Erythroblast (primary cell): ENCODE results near the gene PLSCR2.

Experiments
- GATA1 ChIP-seq: IDR thresholded peaks from 2 replicates; pipeline ENCODE4 v1.6.1; 2011; ENCODE audit warnings: low read depth, mild to moderate bottlenecking, control low read depth, low read length, moderate library complexity
- POLR2A ChIP-seq: IDR thresholded peaks from 2 replicates; pipeline ENCODE4 v1.6.1; 2011; ENCODE audit warnings: mild to moderate bottlenecking, low read length

GRCh38 chr3:146466604-146467003, 2.8 kb downstream of the PLSCR2 start:
- TF ChIP-seq POLR2A: no peak
- no peak for TF ChIP-seq GATA1
